NCI-H345 treated with DMSO at 0.1 percent for 48 hours (cell line): Measurements from ENCODE around the gene PELI1.
A peak's percentile ranks its signal among the peaks of the same experiment; 100 is the strongest.

Experiments used
- DNase-seq: peaks from one replicate; lab custom pipeline; 2025; ENCODE audit not compliant: unreplicated experiment; lab: John Stamatoyannopoulos, UW

PELI1 gene, protein sequence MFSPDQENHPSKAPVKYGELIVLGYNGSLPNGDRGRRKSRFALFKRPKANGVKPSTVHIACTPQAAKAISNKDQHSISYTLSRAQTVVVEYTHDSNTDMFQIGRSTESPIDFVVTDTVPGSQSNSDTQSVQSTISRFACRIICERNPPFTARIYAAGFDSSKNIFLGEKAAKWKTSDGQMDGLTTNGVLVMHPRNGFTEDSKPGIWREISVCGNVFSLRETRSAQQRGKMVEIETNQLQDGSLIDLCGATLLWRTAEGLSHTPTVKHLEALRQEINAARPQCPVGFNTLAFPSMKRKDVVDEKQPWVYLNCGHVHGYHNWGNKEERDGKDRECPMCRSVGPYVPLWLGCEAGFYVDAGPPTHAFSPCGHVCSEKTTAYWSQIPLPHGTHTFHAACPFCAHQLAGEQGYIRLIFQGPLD

DNA sequence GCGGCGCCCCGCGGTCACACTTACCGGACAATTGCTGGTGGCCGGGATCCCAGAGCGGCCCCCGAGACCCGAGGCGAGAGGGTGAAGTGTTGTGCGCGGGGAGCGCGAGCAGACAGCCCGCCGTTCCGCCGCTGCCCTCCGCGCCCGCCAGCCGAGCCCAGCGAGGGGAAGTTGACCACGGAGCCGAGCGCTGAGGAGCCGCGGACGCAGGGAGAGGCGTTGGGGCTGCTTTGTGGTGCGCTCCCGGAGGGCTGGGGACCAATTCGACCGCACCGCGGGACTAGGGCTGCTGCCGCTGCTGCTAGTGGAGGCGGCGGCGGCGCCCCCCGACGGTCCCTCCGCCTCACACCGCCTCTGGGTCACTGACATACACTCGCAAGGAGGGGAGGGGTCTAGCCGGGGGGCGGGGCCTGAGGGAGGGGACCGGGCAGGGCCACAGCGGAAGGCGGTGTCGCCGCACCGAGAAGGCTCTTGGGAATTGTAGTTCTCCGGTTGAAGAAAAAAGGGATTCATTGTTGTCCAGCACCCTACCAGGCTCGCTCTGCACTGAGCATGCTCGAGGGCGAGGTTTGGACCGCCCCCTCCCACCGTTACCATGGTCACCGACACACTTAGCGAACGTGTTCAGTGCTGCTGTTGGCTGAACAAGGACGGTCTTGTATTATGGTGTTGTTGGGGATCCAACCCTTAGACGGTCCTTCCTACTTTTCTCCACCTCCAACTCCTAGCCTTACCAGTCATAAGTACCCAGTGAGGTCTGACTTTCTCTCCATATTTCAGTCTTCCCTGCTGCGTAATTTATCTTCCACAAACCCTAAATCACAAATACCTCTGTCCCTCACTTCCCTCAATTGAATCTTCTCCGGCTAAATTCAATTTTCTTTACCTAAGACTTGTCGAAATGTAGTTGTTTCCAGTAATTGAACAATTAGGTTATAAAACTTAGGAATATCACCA is at the start of gene PELI1:
PELI1 (minus strand) TSS at position 364 of the 957 bp plus-strand sequence. CDS start 36,110 bp downstream, outside the sequence.
- DNase-seq: peak; percentile 97

DNA sequence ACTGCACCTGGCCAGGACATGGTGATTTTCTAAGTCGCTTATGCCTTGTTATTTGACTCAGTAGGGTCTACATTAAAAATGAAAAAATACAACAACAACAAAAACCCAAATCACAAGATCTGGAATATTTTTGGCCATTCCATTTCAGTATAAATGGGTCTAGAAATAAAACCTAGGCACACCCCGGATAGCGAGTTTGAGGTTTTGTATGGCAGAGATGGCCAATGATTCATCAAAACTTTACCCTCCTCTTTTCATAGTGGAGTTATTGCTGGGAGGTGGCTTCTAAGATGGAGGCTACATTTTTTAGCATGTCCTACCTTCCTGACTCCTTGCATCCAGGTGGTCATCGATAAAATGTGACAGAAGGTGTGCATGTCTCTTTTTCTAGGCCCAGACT is 49.3 kb upstream of the PELI1 start:
- DNase-seq: no peak

DNA sequence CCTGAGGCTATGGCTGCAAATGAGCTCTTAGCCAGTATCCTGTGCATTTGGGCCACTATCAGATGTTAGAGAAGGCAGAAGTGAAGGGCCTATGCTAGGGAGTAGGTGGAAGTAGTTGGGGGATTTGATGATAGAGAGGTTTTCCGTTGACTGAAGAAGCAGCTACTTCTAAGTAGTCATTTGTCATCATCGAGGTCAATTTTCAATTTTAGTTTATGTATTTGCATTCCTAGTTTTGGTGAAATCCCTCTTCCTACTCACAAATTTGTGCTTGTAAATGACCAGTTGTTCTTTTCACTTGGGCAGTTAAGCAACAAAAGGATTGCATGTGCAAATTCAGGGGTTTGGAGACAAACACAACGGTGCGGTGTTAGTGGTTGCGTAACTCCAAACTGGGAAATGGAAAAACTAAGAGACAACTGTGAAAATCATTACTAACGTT is 48.5 kb upstream of the PELI1 start:
- DNase-seq: no peak

DNA sequence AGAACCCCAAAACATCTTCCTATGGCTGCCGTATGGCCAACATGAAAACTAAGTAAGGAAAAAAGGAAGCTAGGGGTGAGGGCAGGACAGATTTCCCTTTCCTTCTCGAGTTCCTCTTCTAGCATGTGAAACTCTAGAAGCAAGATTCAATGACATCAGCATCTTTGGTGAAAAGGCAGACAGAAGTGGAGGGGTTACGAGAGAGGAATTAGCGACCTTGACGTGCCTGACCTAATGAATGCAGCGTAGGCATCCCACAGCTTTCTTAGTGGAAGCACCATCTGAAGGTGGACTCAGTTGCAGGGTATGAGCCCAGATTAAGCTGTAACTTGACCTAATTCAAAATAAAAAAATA is 47.9 kb upstream of the PELI1 start:
- no peak for DNase-seq

DNA sequence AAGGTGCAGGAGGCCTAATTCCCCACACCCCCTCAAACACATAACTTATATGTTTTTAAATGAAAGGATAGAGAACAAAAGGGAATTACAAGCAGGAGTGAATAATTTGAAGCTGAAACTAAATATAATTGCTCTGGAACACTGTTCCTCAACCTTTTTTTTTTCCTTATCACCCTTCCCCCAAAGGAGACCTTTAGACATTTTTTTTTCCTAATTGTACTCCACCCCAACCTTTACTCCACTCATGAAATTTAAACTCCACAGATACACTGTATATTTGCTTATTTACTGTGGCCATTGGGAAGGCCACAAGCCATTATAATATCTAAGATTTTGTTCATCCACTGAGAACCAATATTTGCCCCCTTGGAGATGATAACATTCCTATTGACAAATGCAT is 45.4 kb upstream of the PELI1 start:
- DNase-seq: no peak

DNA sequence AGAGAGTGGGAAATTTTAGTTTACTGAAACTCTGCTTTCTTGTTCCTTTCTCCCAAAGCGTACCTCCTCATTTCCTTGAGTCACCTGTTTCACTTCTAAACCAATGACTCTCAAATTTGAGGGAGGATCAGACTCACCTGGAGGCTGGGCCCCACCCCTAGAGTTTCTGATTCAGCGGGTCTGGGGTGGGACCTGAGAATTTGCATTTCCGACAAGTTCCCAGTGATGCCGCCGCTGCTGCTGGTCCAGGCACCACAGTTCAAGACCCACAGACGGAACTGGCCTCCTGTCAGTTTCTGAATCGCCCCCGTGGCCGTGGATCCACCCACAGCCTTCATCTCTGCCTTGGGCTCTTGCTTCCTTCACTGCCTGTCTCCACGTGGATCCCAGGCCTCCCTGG is 44.9 kb upstream of the PELI1 start:
- DNase-seq: no peak

DNA sequence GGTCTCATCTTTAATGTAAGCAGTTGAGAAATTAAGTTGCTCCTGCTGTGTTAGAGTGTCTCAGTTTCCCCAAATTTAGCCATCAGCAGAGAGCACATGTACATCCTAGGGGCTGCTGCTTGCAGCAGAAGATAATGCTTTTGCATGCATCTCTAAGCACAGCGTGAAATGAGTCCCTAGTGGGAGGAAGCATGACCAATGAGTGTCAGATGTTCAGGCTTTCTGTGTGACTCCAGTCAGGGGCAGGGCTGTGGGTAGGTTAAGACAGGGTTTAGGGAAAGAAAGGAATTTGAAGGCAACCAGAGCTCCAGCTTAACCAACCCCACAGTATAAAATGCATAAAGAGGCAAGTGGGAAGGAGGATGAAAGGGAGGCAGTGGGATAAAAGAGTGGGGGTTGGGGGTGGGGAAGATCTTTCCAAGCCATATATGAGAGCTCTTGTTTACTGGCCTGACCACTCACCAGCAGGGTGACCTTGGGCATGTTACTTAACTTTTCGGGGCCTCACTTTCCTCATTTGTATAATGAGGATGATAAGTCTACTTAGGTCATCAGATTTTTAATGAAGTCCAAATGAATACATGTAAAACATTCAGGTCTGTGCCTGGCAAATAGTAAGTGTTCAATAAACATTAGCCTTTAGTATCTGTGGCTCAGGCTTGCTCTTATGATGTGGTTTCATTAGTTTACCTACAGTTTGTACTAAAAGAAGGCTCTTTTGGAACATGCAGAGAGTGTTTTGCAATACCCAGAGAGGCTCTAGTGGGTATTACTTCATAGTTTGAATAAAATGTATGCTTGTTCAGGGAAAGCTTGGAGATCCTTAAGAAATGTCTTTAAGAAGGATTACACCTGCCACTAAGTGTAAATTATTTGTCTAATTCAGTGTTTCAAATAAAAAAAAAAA is 42.7 kb upstream of the PELI1 start:
- no peak for DNase-seq

DNA sequence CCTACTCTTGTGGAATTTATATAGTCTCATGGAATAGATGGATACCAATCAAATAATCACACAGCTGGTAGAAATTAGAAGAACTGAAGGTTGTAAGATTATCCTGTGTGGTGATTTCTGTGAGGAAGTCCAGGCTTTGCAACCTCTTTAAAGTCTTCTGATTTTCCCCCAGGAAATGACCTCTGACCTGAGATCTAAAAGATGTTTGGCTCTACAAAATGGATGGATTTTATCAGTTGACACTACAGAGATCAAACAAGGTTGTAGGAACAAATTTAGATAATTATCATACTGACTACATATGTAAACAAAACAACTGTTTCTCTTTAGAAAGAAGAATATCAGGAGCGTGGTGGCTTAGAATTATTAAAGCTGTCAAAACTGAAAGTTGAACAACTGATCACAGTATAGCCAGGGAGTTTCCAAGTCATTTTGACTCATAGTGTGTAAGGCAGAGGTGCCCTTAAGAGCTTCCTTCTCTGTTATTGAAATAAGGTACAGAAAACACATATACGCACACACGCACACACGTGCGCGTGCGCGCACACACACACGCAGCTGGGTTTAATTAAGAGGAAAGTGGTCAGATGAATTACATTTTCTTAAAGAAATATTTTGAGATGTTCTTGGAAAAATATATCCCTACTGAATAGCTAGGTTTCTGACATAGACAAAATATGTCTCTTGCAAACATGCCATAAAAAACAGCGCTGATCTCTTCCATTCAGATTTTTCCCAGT is 35.5 kb upstream of the PELI1 start:
- no peak for DNase-seq

DNA sequence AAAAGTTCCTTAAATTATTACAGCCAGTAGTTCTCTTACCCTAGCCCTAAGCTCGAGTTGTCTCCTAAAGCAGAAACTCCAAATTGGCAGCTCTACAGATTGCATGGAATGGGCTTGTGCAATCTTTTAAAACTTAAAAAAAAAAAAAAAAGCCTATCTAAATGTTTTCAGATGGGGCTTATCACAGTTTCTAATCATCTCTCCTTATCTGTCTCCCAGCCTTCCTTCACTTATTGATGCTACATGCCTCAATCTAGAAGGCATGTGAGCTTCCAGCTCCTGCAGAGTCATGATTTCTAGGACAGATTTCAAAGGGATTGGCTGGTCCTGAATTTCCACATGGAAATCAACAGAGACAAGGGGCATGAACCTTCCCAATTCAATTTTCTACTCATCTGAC is 33.1 kb upstream of the PELI1 start:
- DNase-seq: no peak

DNA sequence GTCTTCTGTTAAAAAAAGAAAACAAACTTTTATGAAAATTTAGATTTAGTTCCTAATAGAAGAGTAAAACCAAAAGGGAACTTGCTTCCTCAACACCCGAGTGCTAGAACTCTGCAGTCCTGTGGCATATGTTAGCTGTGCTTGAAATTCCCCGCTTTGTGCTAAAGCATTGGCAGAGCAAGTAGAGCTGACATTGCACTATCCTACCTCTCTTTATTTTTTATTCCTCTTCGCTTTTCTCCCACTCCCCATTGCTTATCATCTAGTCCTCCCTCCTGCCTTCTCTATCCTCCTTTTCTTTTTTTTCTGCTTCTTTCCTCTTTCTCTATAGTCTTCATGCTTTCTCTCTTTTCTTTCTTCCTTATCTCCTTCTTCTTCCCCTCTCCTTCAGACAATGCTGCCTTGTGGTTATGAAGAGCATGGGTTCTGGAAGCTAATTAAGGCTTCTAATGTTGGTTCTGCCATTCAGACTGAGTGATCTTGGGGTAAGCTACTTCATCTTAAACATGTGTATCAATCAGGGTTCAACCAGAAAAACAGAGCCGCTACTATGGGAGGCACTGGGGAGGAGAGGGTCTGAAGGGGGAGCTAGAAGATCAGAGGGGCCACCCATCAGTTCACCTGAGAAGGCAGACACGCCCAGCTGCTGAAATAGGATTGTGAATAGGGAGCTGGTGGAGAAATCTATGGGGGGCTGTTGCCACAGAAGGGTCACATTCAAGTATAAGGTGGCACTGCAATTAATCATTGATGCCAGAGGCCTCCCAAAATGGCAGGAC is 31.4 kb upstream of the PELI1 start:
- no peak for DNase-seq

DNA sequence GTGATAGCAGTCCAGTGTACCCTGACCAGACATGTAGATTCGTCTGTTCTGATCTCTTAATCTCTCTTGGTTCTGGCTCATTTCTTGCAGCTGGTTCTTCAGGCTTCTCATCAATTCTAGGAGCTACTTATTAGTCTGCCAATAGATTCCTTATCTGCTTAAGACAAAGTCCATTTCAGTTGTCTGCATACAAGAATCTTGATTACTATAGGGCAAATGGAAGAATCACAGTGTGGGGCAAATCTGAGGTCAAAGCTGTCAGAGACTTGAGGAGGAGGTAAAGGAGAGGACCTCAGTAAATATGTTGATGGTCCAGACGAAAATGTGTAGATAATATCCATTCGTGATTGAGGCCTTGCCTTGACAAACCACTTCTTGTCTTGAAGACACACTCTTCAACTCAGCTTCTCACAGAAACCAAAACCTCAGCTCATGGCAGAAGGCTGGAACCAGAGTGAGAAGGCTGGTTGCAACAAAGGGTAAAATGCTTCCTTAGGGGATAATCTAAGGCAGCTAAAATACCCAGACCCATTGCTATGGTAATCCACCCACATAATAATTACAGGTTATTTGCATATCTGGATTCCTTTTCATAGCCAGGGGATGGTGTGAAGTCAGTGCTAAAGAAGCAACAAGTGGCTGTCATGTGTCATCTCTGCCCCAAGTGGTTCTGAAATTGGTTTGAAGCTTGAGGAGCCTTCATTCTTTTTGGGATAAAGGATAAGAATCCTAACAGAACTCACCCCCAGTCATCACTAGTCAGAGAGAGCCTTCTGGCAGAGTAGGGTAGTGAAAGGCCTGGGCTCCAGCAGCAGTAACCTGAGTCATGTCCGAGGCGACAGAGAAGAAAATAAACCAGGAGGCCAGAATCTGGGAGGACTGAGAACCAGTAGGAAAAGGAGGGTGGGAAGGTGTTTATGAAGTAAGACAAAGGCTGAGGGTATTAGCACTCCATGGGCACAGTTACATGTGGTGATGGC is 29.2 kb upstream of the PELI1 start:
- no peak for DNase-seq

DNA sequence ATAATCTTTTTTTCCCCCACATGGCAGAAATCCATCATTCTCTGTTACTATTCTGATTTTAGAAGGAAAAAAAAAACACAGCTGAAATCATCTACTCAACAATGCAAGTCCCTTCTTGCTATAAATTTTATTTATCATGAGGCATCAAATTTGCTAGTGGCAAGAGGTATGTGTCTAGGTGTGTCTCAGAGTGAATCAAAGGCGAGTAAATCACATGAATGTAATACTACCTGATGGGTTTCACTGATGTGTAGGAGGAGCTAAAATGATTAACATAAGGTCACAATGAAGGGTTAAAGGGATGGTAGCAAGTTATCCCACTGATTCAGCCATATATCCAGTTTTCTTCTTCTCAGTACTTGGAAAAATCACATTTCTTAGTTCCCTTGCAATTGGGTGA is 24.5 kb upstream of the PELI1 start:
- no peak for DNase-seq

DNA sequence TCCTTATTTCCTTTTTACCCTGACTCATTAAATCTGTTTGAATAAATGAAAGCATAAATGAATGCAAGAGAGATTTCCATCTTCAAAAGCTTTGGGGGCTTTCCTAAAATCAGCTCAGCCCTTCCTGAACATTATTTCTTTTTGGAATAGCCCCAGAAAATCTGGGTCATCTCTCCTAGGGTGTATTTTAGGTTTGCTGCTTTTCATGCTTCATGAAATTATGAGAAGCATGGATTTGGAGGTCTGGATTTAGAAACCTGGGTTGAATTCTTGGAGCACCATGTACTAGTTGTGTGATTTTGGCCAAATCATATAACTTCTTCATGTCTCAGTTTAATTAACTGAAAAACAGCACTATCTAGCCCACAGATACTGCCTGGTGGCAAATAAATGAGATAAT is 24.0 kb upstream of the PELI1 start:
- no peak for DNase-seq

DNA sequence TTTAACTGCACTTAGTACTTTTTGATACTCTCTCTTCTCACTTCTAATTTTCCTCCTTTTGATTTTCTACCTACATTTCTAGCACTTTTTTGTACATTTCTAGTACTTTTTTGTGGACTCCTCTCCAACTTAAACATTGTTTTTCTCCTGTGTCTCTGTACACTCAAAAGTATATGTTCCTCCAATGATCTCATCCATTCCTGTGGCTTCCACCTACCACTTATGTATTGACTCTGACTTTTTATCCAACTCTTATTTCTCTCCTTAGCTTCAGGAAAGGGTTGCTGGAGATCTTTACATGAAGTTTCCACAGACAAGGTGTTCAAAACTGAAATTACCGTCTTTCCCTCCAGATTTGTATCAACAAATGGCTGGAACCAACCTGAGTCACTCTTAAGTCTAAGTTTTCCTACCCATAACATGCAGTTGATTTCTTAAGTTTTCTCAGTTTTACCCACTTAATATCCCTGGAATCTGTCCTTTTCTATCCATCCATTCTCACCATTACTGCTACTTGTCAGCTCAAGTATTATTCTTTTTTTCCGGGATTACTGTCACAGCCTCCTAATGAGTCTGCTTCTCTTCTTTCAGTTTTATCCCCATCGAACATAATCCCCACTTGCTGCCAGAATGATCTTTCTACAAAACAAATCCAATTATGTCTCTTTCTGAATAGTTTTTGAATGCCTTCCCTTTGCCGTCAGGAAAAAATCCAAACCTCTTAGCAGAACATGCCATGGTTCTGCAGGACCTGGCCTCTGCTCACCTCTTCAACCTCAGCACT is 22.6 kb upstream of the PELI1 start:
- DNase-seq: no peak

DNA sequence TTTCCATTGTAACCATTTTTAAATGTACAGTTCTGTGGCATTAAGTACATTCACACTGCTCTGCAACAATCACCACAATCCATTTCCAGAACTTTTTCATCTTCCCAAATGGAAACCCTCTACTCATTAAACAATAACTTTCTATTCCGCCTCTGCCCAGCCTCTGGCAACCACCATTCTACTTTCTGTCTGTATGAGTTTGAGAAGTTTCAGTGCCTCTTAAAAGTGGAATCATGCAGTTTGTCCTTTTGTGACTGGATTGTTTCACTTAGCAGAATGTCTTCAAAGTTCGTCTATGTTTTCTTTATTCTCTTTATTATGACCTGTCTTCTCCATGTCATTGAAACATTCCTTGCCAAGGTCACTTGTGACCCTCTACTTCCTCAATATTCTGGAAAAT is 22.0 kb upstream of the PELI1 start:
- DNase-seq: no peak

DNA sequence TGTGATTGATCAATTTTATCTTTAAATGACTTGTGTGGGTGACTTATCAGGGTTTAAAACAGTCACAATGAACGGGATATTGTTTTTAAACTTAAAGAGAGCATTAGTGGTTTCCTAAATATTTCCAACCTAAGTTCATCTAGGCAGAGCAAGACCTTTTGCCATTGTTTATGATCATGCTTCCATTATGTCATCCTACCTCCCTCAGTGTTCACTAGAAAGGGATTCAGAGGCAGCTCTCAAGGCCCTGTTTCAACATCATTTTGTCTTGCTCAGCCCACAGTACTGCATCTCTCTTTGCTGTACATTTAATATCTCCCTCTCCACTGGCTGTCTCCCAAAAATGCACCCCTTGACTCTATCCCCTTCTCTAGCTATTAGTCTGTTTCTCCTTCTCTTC is 21.5 kb upstream of the PELI1 start:
- no peak for DNase-seq

DNA sequence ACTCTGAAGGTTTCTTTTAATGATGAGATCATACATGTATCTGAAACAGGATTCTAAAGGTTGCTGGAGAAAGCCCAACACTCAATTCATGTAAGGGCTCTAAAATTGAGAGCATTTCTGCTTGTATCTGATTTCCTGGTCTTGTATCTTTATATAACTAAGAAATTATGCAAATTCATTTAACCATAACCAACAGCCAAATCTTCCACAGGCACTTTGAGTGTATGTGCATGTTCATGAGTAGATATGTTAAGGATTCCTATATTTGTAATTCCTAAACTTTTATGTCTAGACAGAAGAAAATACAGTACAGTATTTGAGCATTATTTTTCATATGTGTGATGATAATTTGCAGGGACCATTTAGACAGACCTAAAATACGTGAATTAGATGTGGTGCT is 20.4 kb upstream of the PELI1 start:
- no peak for DNase-seq

DNA sequence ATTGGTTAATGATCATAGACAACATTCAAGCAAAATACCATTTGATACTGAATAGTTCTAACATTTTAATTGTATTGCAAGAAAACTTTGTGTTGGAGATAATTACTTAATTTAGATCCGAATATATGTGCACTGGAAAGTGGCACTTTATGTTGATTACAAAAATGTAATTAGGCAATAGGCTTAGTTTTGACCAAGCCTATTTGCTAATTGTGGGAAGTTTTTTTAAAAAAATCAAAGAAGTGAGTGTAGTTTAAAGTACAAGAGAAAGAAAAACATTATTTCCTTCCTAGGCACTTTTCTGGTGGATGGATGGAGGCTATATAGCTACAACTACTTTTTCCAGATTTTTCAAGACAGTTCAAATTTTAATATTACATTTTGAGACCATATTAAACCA is 18.3 kb upstream of the PELI1 start:
- no peak for DNase-seq
